Epithelial cell of esophagus (primary cell): ENCODE results near the gene CCDC3.
A peak's percentile ranks its signal among the peaks of the same experiment; 100 is the strongest.

Source experiments
- DNase-seq: peaks from one replicate; pipeline ENCODE4 v3.0.0; 2010; ENCODE audit warnings: low read depth
- H3K4me3 ChIP-seq: 2 replicates; pipeline ENCODE4 v1.5.1; 2011; ENCODE audit warnings: mild to moderate bottlenecking, low read length, control low read depth
- CTCF ChIP-seq: IDR thresholded peaks from 2 replicates; pipeline ENCODE4 v1.5.1; 2011; ENCODE audit warnings: low read depth, mild to moderate bottlenecking, low read length, control low read depth, inconsistent platforms; ENCODE audit not compliant: insufficient read depth; ENCODE audit errors: missing control alignments

Gene CCDC3

GRCh38 chr10:12921163-12921562, 80.3 kb downstream of the CCDC3 start:
- TF ChIP-seq CTCF, result no peak
- DNase-seq, result no peak
- H3K4me3 ChIP-seq, result no peak overlapping the region

- TF ChIP-seq CTCF, result no peak
- DNase-seq, result no peak
- H3K4me3 ChIP-seq, result no peak overlapping the region
Measured at GRCh38 chr10:12919574-12919973, 81.9 kb downstream of the CCDC3 start.

GRCh38 chr10:12916587-12916986, 84.9 kb downstream of the CCDC3 start:
- no peak for DNase-seq
- no peak for TF ChIP-seq CTCF
- no peak overlapping the region for H3K4me3 ChIP-seq

- H3K4me3 ChIP-seq, result no peak overlapping the region
- TF ChIP-seq CTCF, result no peak
- no peak for DNase-seq
Measured at GRCh38 chr10:12915637-12916168, 85.8 kb downstream of the CCDC3 start.

GRCh38 chr10:12914111-12914510, 87.4 kb downstream of the CCDC3 start:
- no peak for TF ChIP-seq CTCF
- H3K4me3 ChIP-seq, result no peak overlapping the region

GRCh38 chr10:12911795-12912194, 89.7 kb downstream of the CCDC3 start:
- no peak overlapping the region for H3K4me3 ChIP-seq
- DNase-seq, result no peak
- TF ChIP-seq CTCF, result no peak

More at GRCh38 chr10:12914111-12914510, 87.4 kb downstream of the CCDC3 start:
- DNase-seq, result peak; percentile 42

- H3K4me3 ChIP-seq, result no peak overlapping the region
- DNase-seq, result no peak
- TF ChIP-seq CTCF, result no peak
Measured at GRCh38 chr10:12910835-12911234, 90.7 kb downstream of the CCDC3 start.
